ENCODE data around the gene MN1. TPM values are rescaled to one million over a fixed set of nuclear protein-coding genes. Genes with fewer than 3 reads are reported as not detected.

Gene MN1
- total and polyA plus RNA-seq, 8 donors: 0.50 to 6.4 (median 2.8) TPM

DNA sequence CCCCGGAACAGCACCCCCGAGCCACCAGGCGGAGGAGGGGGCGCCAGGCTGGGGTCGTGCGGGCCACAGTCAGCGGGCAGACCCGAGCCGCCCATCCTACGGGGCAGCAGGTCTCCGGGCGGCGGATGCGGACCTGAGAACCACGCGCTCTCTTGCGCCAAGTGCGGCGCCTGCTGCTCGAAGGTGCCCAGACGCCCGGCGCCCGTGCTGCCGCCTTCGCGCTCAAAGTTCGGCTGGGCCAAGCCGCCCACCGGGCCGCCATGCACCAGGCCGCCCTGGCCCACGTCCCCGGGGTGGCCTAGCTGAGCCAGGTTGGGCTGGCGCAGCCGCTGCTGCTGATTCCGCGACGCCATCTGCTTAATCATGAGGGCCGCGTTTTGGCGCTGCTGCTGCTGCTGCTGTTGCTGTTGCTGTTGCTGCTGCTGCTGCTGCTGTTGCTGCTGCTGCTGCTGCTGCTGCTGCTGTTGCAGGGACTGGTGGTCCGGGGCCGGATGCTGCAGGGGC is 3.0 kb downstream of the MN1 start:
- Histone ChIP-seq H3K4me1 (peaks cover 25 to 73% (median 57%) of the 10 kb centered on the region in 4 donors), H3K27me3 (peaks cover 0 to 61% (median 32%) of the 10 kb centered on the region in 3 donors)
- intact Hi-C loops (cut with DNase I; ENCODE audit: low total_unique reads): no loop called here

GRCh38 chr22:27797520-27798391 is 3.8 kb downstream of the MN1 start:
- Histone ChIP-seq H3K4me1 (peaks cover 25 to 71% (median 57%) of the 10 kb centered on the region in 4 donors), H3K4me3 (peak overlapping the region; percentile 77 to 94 (median 80)), H3K9me3 (no peaks in the 10 kb centered on the region), H3K36me3 (no peaks in the 10 kb centered on the region), H3K27me3 (peaks cover 0 to 57% (median 32%) of the 10 kb centered on the region in 3 donors), H3K27ac (peak overlapping the region in 4 of 5 donors; percentile 54 to 85 (median 68))
- no peak for DNase-seq
- 41 to 63% (median 58%) methylated on average over 38 to 86 of the region's 86 CpGs for WGBS, 5 donors
- intact Hi-C loops (cut with DNase I; ENCODE audit: low total_unique reads): no loop called here
- TF ChIP-seq EP300 (IDR thresholded peaks at IDR 0.05) (no peak), POLR2AphosphoS5 (IDR thresholded peaks at IDR 0.05) (no peak), POLR2A (IDR thresholded peaks at IDR 0.05) (no peak), CTCF (IDR thresholded peaks at IDR 0.05) (no peak)

More for the DNA sequence above, 3.0 kb downstream of the MN1 start:
- Histone ChIP-seq H3K27ac (peak overlapping the region in 3 of 5 donors; percentile 54 to 85 (median 76)), H3K9me3 (no peaks in the 10 kb centered on the region), H3K4me3 (peak overlapping the region; percentile 77 to 94 (median 80)), H3K36me3 (no peaks in the 10 kb centered on the region)
- DNase-seq: peak in 1 of 2 donors; percentile 30
- WGBS, 5 donors: 42 to 64% (median 57%) methylated on average over 26 to 44 of the region's 44 CpGs
- TF ChIP-seq CTCF (IDR thresholded peaks at IDR 0.05) (no peak), EP300 (IDR thresholded peaks at IDR 0.05) (no peak), POLR2AphosphoS5 (IDR thresholded peaks at IDR 0.05) (no peak), POLR2A (IDR thresholded peaks at IDR 0.05) (no peak)

GRCh38 chr22:27796829-27797519 is 4.6 kb downstream of the MN1 start:
- Histone ChIP-seq H3K27ac (peak overlapping the region in 4 of 5 donors; percentile 54 to 85 (median 68)), H3K4me3 (peak overlapping the region; percentile 6 to 81 (median 78)), H3K36me3 (no peaks in the 10 kb centered on the region), H3K27me3 (peaks cover 0 to 52% (median 32%) of the 10 kb centered on the region in 3 donors), H3K9me3 (no peaks in the 10 kb centered on the region), H3K4me1 (peaks cover 25 to 68% (median 56%) of the 10 kb centered on the region in 4 donors)
- intact Hi-C loops (cut with DNase I; ENCODE audit: low total_unique reads): no loop called here
- DNase-seq: no peak
- TF ChIP-seq POLR2AphosphoS5 (IDR thresholded peaks at IDR 0.05) (no peak), CTCF (IDR thresholded peaks at IDR 0.05) (no peak)
- 73 to 83% (median 81%) methylated on average over 36 to 55 of the region's 55 CpGs for WGBS, 5 donors
